ENCODE measurements around the gene AAMP.

GRCh38 chr2:218236829-218237228 is 33.1 kb downstream of the AAMP start:
- TF ChIP-seq CTCF (IDR thresholded peaks at IDR 0.05) (no peak), POLR2A (IDR thresholded peaks at IDR 0.05) (no peak)
